Smooth muscle cell (in vitro differentiated cells): ENCODE results near the gene TXNL4A. TPM values are rescaled to one million over a fixed set of nuclear protein-coding genes. Genes with fewer than 3 reads are reported as not detected.

Experiments used
- DNase-seq: peaks from one replicate; lab custom pipeline; 2025; ENCODE audit not compliant: unreplicated experiment; lab: John Stamatoyannopoulos, UW
- H2AFZ ChIP-seq: fragments of 200-600 bp; sonication (generic); 2 replicates; pipeline ENCODE4 v1.6.0; 2016; ENCODE audit warnings: antibody characterized with exemption, low read depth, mild to moderate bottlenecking
- H3F3A ChIP-seq: fragments of 200-600 bp; sonication (generic); 2 replicates; pipeline ENCODE4 v1.6.0; 2017; ENCODE audit warnings: antibody characterized with exemption, low read depth
- H3K27ac ChIP-seq: fragments of 200-600 bp; sonication (generic); 2 replicates; pipeline ENCODE4 v1.5.1; 2016; ENCODE audit warnings: low read depth, mild to moderate bottlenecking
- H3K27me3 ChIP-seq: fragments of 200-600 bp; sonication (generic); 2 replicates; pipeline ENCODE4 v1.6.1; 2016; ENCODE audit warnings: low read depth, mild to moderate bottlenecking
- H3K36me3 ChIP-seq: fragments of 200-600 bp; sonication (generic); 2 replicates; pipeline ENCODE4 v1.5.1; 2016; ENCODE audit warnings: low read depth
- H3K4me1 ChIP-seq: fragments of 200-600 bp; sonication (generic); 2 replicates; pipeline ENCODE4 v1.5.1; 2016; ENCODE audit warnings: low read depth
- H3K4me2 ChIP-seq: fragments of 200-600 bp; sonication (generic); 2 replicates; pipeline ENCODE4 v1.6.0; 2016; ENCODE audit warnings: mild to moderate bottlenecking
- H3K4me3 ChIP-seq: fragments of 200-600 bp; sonication (generic); 2 replicates; pipeline ENCODE4 v1.5.1; 2016; ENCODE audit warnings: mild to moderate bottlenecking
- H3K79me2 ChIP-seq: fragments of 200-600 bp; sonication (generic); 2 replicates; pipeline ENCODE4 v1.6.0; 2016; ENCODE audit warnings: low read depth, mild to moderate bottlenecking
- H3K9ac ChIP-seq: fragments of 200-600 bp; sonication (generic); 2 replicates; pipeline ENCODE4 v1.6.0; 2016; ENCODE audit warnings: low read depth
- H3K9me3 ChIP-seq: fragments of 200-600 bp; sonication (generic); replicated peaks from 2 replicates; pipeline ENCODE4 v1.5.1; 2016; ENCODE audit warnings: low read depth
- H4K20me1 ChIP-seq: fragments of 200-600 bp; sonication (generic); 2 replicates; pipeline ENCODE4 v1.6.0; 2016; ENCODE audit warnings: low read depth
- CTCF ChIP-seq: fragments of 200-600 bp; sonication (generic); IDR thresholded peaks from 2 replicates; pipeline ENCODE4 v1.5.1; 2017; ENCODE audit warnings: borderline replicate concordance, mild to moderate bottlenecking, antibody characterized with exemption; ENCODE audit not compliant: insufficient read depth, poor library complexity, severe bottlenecking
- WGBS: methylation state at CpG from one replicate; pipeline ENCODE4 v1.1.7; 2016; ENCODE audit warnings: low lambda C conversion rate; 5-methylcytosine and 5-hydroxymethylcytosine counted together
- polyA plus RNA-seq: library from polyadenylated mRNA; unstranded; fragments of >200 nt; fragmentation: Nextera tagmentation; extraction: Ambion mirVana; gene quantifications from 2 replicates; pipeline ENCODE4 v1.2.1, GENCODE V29; 2016
- total RNA-seq: library from RNA; depleted of rRNA; stranded (reverse); fragments of >200 nt; gene quantifications from 2 replicates; pipeline ENCODE4 v1.2.3, GENCODE V29; 2014

TXNL4A gene
- total and polyA plus RNA-seq, 2 experiments from 2014 or later, result 62.2 to 243 TPM

GRCh38 chr18:79962835-79963657, 25.3 kb downstream of the TXNL4A start:
- H3K9ac ChIP-seq, result peak overlapping the region; percentile 23
- H3K4me1 ChIP-seq, result peaks cover 14% of the 10 kb centered on the region
- no peaks in the 10 kb centered on the region for H3K9me3 ChIP-seq
- peaks cover 29% of the 10 kb centered on the region for H3F3A ChIP-seq
- H3K79me2 ChIP-seq, result peaks cover 3% of the 10 kb centered on the region
- no peaks in the 10 kb centered on the region for H3K27me3 ChIP-seq
- DNase-seq, result no peak
- no peaks in the 10 kb centered on the region for H4K20me1 ChIP-seq
- WGBS, result 70% methylated on average over 30 of the region's 30 CpGs
- no peak overlapping the region for H2AFZ ChIP-seq
- H3K27ac ChIP-seq, result peak overlapping the region; percentile 78
- no peak for TF ChIP-seq CTCF
- H3K4me3 ChIP-seq, result no peak overlapping the region
- peak overlapping the region; percentile 59 for H3K4me2 ChIP-seq
- H3K36me3 ChIP-seq, result no peaks in the 10 kb centered on the region

DNA sequence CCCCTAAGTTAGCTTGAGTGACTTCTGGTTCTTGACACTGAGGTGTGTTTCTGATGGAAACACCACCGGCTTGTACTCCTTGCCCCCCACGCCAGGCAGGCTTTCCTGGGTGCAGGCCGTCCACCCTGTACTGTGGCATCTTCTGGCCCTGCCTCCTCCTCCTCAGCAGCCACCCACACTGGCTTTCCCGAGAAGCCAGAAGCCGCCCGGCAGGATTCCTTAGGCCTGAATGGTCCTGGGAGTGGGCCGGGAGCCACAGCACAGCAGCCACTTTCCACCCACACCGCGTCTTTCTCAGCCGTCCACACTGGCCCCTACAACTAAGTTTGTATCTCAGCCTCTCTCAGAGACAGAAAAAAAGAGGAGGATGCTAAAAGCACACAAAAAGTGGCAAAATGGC, 26.1 kb downstream of the TXNL4A start:
- Histone ChIP-seq H3K27me3 (no peaks in the 10 kb centered on the region), H3K9me3 (no peaks in the 10 kb centered on the region), H3K27ac (peak overlapping the region; percentile 78), H3K79me2 (peaks cover 3% of the 10 kb centered on the region), H3K9ac (peak overlapping the region; percentile 23), H3K4me1 (peaks cover 14% of the 10 kb centered on the region), H3K4me2 (peak overlapping the region; percentile 59), H3K36me3 (no peaks in the 10 kb centered on the region), H3K4me3 (no peak overlapping the region), H4K20me1 (no peaks in the 10 kb centered on the region), H2AFZ (no peak overlapping the region), H3F3A (peaks cover 25% of the 10 kb centered on the region)
- peak; percentile 18 for DNase-seq
- WGBS, result 10% methylated on average over 10 of the region's 10 CpGs
- no peak for TF ChIP-seq CTCF

DNA sequence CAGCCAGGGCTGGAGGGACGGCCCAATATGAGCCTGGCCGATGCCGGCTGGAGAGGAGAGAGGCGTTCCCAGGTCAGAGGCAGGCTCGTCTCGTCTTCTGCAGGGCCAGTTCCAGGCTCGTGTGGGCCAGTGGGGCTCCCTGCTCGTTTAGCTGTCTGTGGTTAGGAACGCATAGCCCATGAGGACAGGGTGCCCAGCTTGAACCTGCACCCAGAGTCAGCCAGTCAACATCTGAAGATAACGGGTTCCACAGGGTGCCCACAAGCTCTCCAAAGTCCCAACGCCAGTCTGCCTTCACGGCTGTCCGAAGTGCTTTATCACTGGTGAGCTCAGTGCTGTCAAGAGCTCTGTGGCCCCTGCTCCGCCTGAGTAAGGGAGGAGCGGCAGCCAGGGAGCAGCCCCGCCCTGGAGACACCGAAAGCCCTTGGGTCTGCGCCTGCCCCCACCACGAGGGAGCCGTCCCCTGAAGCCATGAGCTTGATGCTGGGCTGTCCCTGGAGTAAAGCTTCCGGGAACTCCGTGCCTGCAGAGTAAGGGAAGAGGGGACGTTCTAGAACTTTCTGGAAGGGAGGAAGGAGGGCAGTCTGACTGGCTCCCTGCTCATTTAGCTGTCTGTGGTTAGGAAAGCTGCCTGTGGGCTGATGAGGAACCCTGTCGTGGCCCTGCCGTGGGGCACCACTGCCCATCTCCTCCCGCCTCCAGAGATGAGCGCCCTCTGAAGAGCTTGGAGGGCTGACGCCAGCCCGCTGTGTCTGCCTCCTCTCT, 26.7 kb downstream of the TXNL4A start:
- Histone ChIP-seq H2AFZ (no peak overlapping the region), H3K9me3 (no peaks in the 10 kb centered on the region), H3F3A (peaks cover 24% of the 10 kb centered on the region), H3K36me3 (no peaks in the 10 kb centered on the region), H3K9ac (peak overlapping the region; percentile 28), H3K27me3 (no peaks in the 10 kb centered on the region), H3K79me2 (peaks cover 3% of the 10 kb centered on the region), H3K4me1 (peaks cover 14% of the 10 kb centered on the region), H4K20me1 (no peaks in the 10 kb centered on the region), H3K27ac (peak overlapping the region; percentile 78), H3K4me3 (no peak overlapping the region), H3K4me2 (peak overlapping the region; percentile 42)
- 45% methylated on average over 29 of the region's 29 CpGs for WGBS
- no peak for DNase-seq
- TF ChIP-seq CTCF, result no peak
